HG03460 (cell line): ENCODE measurements around the gene IL6.
"Not testable (repeated sequence)": the region's sequence is repeated elsewhere in the genome, so short reads cannot be mapped to it uniquely, and the experiment has no call there.

Source experiments
- ATAC-seq: cut with Tn5 transposase; IDR thresholded peaks from one replicate; pipeline ENCODE4 v1.9.1; 2021; ENCODE audit not compliant: unreplicated experiment

The IL6 gene

GRCh38 chr7:22703978-22704610, 22.9 kb upstream of the IL6 start:
- ATAC-seq, result not testable (repeated sequence)

GRCh38 chr7:22704722-22705121, 22.3 kb upstream of the IL6 start:
- not testable (repeated sequence) for ATAC-seq

DNA sequence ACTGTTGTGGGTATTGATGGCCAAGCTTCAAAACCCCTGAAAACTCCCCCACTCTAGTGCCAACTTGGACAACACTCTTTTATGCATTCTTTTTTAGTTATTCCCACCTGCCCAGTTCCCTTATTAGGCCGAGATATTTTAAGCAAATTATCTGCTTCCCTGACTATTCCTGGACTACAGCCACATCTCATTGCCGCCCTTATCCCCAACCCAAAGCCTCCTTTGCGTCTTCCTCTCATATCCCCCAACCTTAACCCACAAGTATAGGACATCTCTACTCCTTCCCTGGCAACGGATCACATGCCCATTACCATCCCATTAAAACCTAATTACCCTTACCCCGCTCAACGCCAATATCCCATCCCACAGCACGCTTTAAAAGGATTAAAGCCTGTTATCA, 21.1 kb upstream of the IL6 start:
- not testable (repeated sequence) for ATAC-seq

DNA sequence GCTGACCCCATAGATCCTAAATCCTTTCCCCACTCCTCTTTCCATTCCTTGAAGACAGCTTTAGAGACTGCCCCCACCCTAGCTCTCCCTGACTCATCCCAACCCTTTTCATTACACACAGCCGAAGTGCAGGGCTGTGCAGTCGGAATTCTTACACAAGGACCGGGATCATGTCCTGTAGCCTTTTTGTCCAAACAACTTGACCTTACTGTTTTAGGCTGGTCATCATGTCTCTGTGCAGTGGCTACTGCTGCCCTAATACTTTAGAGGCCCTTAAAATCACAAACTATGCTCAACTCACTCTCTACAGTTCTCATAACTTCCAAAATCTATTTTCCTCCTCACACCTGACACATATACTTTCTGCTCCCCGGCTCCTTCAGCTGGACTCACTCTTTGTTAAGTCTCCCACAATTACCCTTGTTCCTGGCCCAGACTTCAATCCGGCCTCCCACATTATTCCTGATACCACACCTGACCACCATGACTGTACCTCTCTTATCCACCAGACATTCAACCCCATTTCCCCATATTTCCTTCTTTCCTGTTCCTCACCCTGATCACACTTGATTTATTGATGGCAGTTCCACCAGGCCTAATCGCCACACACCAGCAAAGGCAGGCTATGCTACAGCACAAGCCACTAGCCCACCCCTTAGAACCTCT, 19.8 kb upstream of the IL6 start:
- not testable (repeated sequence) for ATAC-seq

DNA sequence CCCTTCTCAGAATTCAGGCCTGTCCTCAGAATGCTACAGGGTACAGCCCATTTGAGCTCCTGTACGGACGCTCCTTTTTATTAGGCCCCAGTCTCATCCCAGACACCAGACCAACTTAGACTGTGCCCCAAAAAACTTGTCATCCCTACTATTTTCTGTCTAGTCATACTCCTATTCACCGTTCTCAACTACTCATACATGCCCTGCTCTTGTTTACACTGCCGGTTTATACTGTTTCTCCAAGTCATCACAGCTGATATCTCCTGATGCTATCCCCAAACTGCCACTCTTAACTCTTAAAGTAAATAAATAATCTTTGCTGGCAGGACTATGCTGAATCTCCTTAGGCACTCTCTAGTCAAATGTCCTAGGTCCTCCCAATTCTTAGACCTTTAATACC, 18.8 kb upstream of the IL6 start:
- ATAC-seq, result not testable (repeated sequence)

GRCh38 chr7:22708677-22709061, 18.3 kb upstream of the IL6 start:
- not testable (repeated sequence) for ATAC-seq

GRCh38 chr7:22709062-22709829, 17.8 kb upstream of the IL6 start:
- ATAC-seq, result not testable (repeated sequence)

DNA sequence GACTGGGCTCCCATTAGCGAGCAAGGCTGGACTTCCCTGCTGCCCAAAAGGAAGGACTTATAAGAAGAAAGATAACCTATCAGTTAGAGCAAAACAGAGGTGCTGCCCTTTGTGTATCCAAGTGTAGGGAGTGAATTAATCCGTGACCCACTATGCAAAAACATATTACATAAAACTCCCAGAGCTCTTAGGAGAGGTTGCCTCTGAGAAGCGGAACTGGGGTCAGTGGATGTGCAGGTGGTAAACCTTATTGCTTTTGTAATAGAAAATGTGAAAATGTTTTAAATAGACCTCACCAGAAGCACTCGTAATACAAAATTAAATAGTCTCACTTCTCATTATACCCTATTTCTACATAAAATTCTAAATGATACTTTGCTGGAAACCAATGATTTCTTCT, 17.1 kb upstream of the IL6 start:
- no peak for ATAC-seq

DNA sequence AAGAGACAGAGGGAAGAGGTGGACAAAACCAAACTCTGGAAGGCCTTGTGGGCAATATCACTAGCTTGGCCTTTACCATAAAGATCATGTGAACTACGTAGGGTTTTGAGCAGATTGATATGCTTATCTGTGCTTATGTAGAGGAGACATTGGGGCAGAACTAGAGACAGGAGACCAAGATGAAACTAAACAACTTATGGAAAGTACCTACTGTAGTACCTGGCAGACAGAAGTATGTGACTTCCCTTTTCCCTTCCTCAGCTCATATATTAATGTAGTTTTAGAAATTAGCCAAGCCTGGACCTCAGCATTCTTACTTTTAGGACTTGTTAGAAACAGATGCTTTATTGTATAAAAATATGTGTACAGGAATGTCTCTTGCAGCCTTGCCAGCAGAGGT, 14.0 kb upstream of the IL6 start:
- no peak for ATAC-seq

DNA sequence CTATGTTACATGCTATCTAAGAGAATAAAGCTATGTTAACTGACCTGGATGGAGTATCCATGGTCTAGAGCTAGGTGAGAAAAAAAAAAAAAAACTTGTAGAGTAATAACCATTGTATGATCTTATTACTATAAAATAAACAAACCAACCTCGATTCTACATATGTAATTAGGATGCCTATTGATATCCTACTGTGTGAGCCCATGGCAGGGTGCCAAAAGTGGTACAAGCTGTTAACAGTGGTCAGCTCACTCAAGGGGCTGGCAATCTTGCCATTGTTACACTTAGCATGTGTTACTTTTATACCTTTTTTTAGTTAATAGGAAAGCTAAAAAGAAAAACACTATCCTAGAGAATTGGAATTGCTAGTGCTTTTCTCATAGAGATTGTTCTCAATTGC, 13.5 kb upstream of the IL6 start:
- ATAC-seq, result no peak

GRCh38 chr7:22715969-22716368, 11.0 kb upstream of the IL6 start:
- ATAC-seq, result no peak

DNA sequence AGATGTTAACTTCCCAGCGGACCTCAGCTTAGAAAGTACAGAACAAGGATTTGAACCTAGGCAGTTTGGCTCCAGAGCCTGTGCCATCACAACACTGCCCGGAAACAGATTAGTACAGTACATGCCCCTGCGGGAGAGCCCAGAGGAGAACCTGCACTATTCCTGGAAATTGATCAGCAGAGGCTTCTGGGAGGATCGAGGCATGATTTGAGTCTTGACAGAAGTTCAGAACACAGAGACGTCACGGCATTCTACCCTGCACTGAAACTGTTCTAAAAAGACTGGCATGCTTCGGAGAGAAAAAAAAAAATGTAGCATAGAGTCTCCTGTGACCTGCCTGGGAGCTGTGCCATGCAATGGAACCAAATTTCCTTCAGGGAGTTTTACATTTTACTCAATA, 9.2 kb upstream of the IL6 start:
- ATAC-seq, result no peak

DNA sequence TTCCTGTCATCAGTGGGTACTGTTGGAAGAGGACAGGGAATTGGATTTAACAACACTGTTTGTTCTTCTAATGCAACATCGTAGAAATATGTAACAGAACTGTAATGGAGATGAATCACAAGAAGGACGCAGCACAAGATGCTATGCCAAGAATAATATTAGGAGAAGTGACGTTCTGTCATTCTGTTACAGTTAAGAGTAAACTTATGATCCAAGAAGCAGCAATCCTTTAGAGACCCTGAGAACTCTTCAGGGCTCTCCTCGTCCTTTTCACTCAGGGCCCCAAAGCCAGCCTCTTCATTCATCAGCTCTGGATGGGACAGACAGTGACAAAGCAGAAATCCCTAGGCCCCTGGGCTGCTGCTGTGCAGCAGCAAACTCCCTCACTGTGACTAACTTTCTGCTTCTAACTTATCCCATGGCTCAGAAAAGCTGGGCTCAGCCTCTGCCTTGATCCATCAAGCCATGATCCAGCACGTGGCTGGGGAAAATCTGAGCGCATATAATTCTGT, 8.7 kb upstream of the IL6 start:
- ATAC-seq, result no peak

DNA sequence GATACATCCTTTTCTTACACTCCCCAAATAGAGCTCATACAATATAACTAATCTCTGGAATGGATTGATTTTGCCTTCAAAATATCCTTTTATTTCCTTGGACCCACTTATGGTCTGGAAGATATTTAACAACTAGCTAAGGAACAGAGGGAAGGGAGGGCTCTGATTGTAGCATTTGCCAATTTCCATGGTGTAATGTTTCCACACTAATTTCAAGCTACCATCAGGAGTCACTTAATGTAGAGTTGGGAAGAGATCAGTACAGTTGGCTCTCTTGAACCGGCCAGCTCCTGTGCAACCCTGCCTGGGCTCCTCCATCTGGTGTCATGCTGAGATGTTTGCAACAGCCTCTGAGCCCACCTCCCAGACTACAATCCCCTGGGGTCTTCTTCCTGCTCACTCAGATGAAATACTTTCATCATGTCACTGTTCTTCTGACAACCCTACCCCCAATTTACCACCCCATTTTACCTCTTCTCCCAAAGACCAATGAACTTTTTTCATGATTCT, 8.0 kb upstream of the IL6 start:
- ATAC-seq, result no peak

GRCh38 chr7:22720791-22721786, 5.9 kb upstream of the IL6 start:
- ATAC-seq, result no peak

GRCh38 chr7:22722536-22723180, 4.3 kb upstream of the IL6 start:
- no peak for ATAC-seq

- no peak for ATAC-seq
These were observed 3.8 kb upstream of the IL6 start for GRCh38 chr7:22723181-22723601.

- ATAC-seq, result no peak
These were observed 3.4 kb upstream of the IL6 start for GRCh38 chr7:22723637-22724036.

DNA sequence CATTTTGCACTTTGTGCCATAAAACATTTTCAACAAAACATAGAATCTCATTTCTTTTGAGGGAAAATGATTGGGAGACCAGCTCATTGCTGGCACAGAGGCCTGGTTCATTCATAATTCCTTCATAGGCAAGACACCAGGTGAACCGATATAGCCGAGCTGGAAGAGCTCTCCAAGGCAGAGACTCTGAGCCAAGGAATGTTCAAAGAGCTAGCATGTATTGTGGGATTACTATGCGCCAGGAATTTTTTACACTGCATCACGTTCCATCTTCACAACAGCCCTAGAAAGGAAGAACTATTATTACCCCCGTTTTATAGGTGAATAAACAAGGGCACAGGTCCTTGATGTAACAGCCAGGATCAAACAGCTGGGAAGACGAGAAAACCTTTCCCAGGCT, 2.1 kb upstream of the IL6 start:
- no peak for ATAC-seq

- ATAC-seq, result no peak
These were observed 1.4 kb upstream of the IL6 start for GRCh38 chr7:22725585-22725984.
